NB4 (cell line): Measurements from ENCODE around the gene ASB10.

Experiments
- DNase-seq: peaks from one replicate; pipeline ENCODE4 v3.0.0; 2010; ENCODE audit warnings: low read depth
- H3K4me3 ChIP-seq: one replicate; pipeline ENCODE4 v1.5.1; 2011; ENCODE audit warnings: mild to moderate bottlenecking, low read depth, low read length, moderate library complexity
- MYC ChIP-seq: IDR thresholded peaks from 2 replicates; pipeline ENCODE4 v1.6.1; 2011; ENCODE audit warnings: low read depth, low read length
- POLR2A ChIP-seq: IDR thresholded peaks from 2 replicates; pipeline ENCODE4 v1.6.1; 2011; ENCODE audit warnings: mild to moderate bottlenecking; ENCODE audit not compliant: insufficient read length; ENCODE audit errors: extremely low read depth
- TF ChIP-seq, protein P1 (sequence below): IDR thresholded peaks from 2 replicates; pipeline ENCODE4 v1.6.1; 2011; ENCODE audit warnings: low read depth, low read length
- TF ChIP-seq, protein P2 (sequence below): IDR thresholded peaks from one replicate; pipeline ENCODE4 v1.5.1; 2012; ENCODE audit warnings: low read depth, low read length

The ASB10 gene

GRCh38 chr7:151226560-151226874, 39.5 kb upstream of the ASB10 start:
- peak overlapping the region; percentile 93 for H3K4me3 ChIP-seq
- TF ChIP-seq, protein P1, sequence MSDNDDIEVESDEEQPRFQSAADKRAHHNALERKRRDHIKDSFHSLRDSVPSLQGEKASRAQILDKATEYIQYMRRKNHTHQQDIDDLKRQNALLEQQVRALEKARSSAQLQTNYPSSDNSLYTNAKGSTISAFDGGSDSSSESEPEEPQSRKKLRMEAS = no peak; the same call in 1 of the 2 replicates
- no peak for TF ChIP-seq POLR2A
- no peak for DNase-seq

DNA sequence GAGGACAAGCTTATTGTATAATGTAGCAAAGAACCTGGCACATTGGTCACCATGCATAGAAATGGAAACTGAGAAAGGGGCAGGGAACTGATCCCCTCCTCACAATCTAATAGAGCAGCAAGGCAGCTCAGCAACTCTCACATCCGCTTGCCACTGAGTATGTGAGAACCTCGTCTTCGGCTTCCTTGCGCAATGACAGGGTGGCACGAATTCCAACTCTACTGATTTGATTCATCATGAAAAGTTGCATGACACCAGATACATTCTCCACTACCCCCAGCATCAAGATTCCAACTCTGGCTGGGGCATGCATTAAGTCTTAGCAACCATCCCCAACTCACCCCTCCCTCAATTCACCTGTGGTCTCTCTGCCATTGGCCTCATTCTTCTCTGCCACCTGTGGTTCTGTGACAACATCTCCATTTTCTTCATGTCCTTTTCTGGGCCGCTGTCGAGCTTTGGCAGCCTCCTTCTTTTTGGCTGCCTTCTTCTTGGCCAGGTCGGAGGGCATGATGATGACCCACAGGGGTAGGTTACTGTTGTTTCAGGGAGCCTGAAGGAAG, 39.0 kb upstream of the ASB10 start:
- peak overlapping the region; percentile 93 for H3K4me3 ChIP-seq
- peak; percentile 61 for DNase-seq
- no peak for TF ChIP-seq POLR2A
- TF ChIP-seq, protein P2, sequence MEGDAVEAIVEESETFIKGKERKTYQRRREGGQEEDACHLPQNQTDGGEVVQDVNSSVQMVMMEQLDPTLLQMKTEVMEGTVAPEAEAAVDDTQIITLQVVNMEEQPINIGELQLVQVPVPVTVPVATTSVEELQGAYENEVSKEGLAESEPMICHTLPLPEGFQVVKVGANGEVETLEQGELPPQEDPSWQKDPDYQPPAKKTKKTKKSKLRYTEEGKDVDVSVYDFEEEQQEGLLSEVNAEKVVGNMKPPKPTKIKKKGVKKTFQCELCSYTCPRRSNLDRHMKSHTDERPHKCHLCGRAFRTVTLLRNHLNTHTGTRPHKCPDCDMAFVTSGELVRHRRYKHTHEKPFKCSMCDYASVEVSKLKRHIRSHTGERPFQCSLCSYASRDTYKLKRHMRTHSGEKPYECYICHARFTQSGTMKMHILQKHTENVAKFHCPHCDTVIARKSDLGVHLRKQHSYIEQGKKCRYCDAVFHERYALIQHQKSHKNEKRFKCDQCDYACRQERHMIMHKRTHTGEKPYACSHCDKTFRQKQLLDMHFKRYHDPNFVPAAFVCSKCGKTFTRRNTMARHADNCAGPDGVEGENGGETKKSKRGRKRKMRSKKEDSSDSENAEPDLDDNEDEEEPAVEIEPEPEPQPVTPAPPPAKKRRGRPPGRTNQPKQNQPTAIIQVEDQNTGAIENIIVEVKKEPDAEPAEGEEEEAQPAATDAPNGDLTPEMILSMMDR = no peak
- TF ChIP-seq, protein P1 = no peak
- no peak for TF ChIP-seq MYC

GRCh38 chr7:151223728-151224127, 36.7 kb upstream of the ASB10 start:
- H3K4me3 ChIP-seq = no peak overlapping the region
- TF ChIP-seq, protein P2 = no peak
- TF ChIP-seq, protein P1 = no peak
- no peak for TF ChIP-seq MYC
- TF ChIP-seq POLR2A = no peak
- DNase-seq = no peak

DNA sequence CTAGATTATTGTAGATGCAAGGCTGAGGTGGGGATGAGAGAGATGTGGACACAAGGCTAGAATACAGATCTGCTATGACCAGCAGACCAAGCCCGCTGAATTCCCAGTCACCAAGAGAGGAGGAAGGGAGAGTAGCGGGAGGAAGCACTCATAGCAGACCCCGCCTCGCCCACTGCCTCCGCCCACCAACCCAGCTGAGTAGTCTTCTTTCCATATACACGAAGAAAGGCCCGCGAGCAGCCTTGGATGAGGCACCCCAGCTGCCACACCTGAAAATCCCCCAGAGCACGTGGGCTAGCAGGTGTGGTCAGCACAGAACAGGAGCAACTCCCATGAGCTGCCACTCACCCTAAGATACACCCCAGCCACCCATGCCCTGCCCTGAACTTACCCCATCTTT, 31.1 kb upstream of the ASB10 start:
- TF ChIP-seq MYC = no peak
- TF ChIP-seq, protein P1 = no peak
- TF ChIP-seq, protein P2 = no peak
- no peak for TF ChIP-seq POLR2A
- H3K4me3 ChIP-seq = no peak overlapping the region
- DNase-seq = no peak

- TF ChIP-seq POLR2A = no peak
- TF ChIP-seq MYC = no peak
- TF ChIP-seq, protein P1 = no peak
- TF ChIP-seq, protein P2 = no peak
- no peak overlapping the region for H3K4me3 ChIP-seq
- DNase-seq = no peak
Observed at GRCh38 chr7:151215396-151215795, 28.3 kb upstream of the ASB10 start.

- no peak for DNase-seq
- H3K4me3 ChIP-seq = no peak overlapping the region
- no peak for TF ChIP-seq MYC
- TF ChIP-seq, protein P2 = no peak
- TF ChIP-seq POLR2A = no peak
- TF ChIP-seq, protein P1 = no peak
Observed at GRCh38 chr7:151213826-151214225, 26.8 kb upstream of the ASB10 start.
